Neural cell (in vitro differentiated cells): ENCODE results near the gene ATP1B1. TPM values are rescaled to one million over a fixed set of nuclear protein-coding genes. Genes with fewer than 3 reads are reported as not detected.

Source experiments
- H2AFZ ChIP-seq: fragments of 200-600, 300-800 bp; sonication (generic), shearing (Covaris generic); 2 replicates; pipeline ENCODE4 v1.6.0; 2014; ENCODE audit warnings: low read depth, mild to moderate bottlenecking, antibody characterized with exemption, low read length, moderate library complexity
- H3F3A ChIP-seq: fragments of 200-600 bp; shearing (Covaris generic); 2 replicates; pipeline ENCODE4 v1.6.1; 2016; ENCODE audit warnings: mild to moderate bottlenecking, moderate library complexity, mixed read lengths, antibody characterized with exemption, low read length; ENCODE audit not compliant: insufficient read depth, poor library complexity, severe bottlenecking
- H3K27ac ChIP-seq: fragments of 200-600, 300-800 bp; sonication (generic), shearing (Covaris generic); 2 replicates; pipeline ENCODE4 v1.5.1; 2014; ENCODE audit warnings: mild to moderate bottlenecking, low read length, moderate library complexity
- H3K27me3 ChIP-seq: fragments of 300-800, 200-600 bp; sonication (generic), shearing (Covaris generic); 2 replicates; pipeline ENCODE4 v1.6.0; 2014; ENCODE audit warnings: mild to moderate bottlenecking, low read depth, low read length, moderate library complexity; ENCODE audit not compliant: insufficient read depth
- H3K36me3 ChIP-seq: fragments of 300-800, 200-600 bp; sonication (generic), shearing (Covaris generic); 2 replicates; pipeline ENCODE4 v1.5.1; 2014; ENCODE audit warnings: mild to moderate bottlenecking, antibody characterized with exemption, low read length, moderate library complexity; ENCODE audit not compliant: insufficient read depth
- H3K4me2 ChIP-seq: fragments of 300-800, 200-600 bp; sonication (generic), shearing (Covaris generic); 2 replicates; pipeline ENCODE4 v1.6.0; 2014; ENCODE audit warnings: mild to moderate bottlenecking, low read length
- H3K4me3 ChIP-seq: fragments of 300-800, 200-600 bp; sonication (generic), shearing (Covaris generic); 2 replicates; pipeline ENCODE4 v1.5.1; 2014; ENCODE audit warnings: mild to moderate bottlenecking, low read length, moderate library complexity
- H3K79me2 ChIP-seq: fragments of 200-600 bp; shearing (Covaris generic); replicated peaks from 2 replicates; pipeline ENCODE4 v1.6.0; 2014; ENCODE audit warnings: mild to moderate bottlenecking, low read length, moderate library complexity; ENCODE audit not compliant: insufficient read depth
- H3K9ac ChIP-seq: fragments of 300-800, 200-600 bp; sonication (generic), shearing (Covaris generic); 2 replicates; pipeline ENCODE4 v1.6.1; 2016; ENCODE audit warnings: mild to moderate bottlenecking, low read length, mixed read lengths
- H3K9me2 ChIP-seq: fragments of 200-600 bp; shearing (Covaris generic); 2 replicates; pipeline ENCODE4 v1.6.1; 2016; ENCODE audit warnings: mild to moderate bottlenecking, low read length, mixed read lengths; ENCODE audit not compliant: insufficient read depth
- H3K9me3 ChIP-seq: fragments of 200-600, 300-800 bp; sonication (generic), shearing (Covaris generic); 2 replicates; pipeline ENCODE4 v1.6.1; 2016; ENCODE audit warnings: mild to moderate bottlenecking, mixed run types, low read length, moderate library complexity, mixed read lengths
- H4K20me1 ChIP-seq: fragments of 200-600 bp; shearing (Covaris generic); 2 replicates; pipeline ENCODE4 v1.6.1; 2016; ENCODE audit warnings: mild to moderate bottlenecking, mixed run types; ENCODE audit not compliant: insufficient read depth
- CTCF ChIP-seq: fragments of 450-650 bp; IDR thresholded peaks from 2 replicates; pipeline ENCODE4 v1.5.1; 2014; ENCODE audit warnings: antibody characterized with exemption, mild to moderate bottlenecking, moderate library complexity; ENCODE audit not compliant: poor library complexity, severe bottlenecking
- EP300 ChIP-seq: fragments of 450-650 bp; conservative IDR thresholded peaks from 2 replicates; pipeline ENCODE4 v1.6.1; 2014; ENCODE audit warnings: antibody characterized with exemption, mild to moderate bottlenecking, moderate library complexity; ENCODE audit not compliant: poor library complexity, severe bottlenecking
- EZH2 ChIP-seq: fragments of 200-600, 300-800 bp; shearing (Covaris generic), sonication (generic); IDR thresholded peaks from 2 replicates; pipeline ENCODE4 v1.6.1; 2014; ENCODE audit warnings: antibody characterized with exemption, low read length, borderline replicate concordance, mild to moderate bottlenecking; ENCODE audit not compliant: insufficient read depth, poor library complexity, severe bottlenecking
- MXI1 ChIP-seq: fragments of 450-650 bp; conservative IDR thresholded peaks from 2 replicates; pipeline ENCODE4 v1.6.1; 2014; ENCODE audit warnings: antibody characterized with exemption, mild to moderate bottlenecking; ENCODE audit not compliant: poor library complexity, severe bottlenecking
- POLR2AphosphoS5 ChIP-seq: IDR thresholded peaks from 2 replicates; pipeline ENCODE4 v1.6.1; 2012
- RAD21 ChIP-seq: fragments of 450-650 bp; conservative IDR thresholded peaks from 2 replicates; pipeline ENCODE4 v1.6.1; 2014; ENCODE audit warnings: antibody characterized with exemption, mild to moderate bottlenecking, moderate library complexity
- REST ChIP-seq: IDR thresholded peaks from 2 replicates; pipeline ENCODE4 v1.6.1; 2012; ENCODE audit warnings: borderline replicate concordance
- SMC3 ChIP-seq: fragments of 450-650 bp; conservative IDR thresholded peaks from 2 replicates; pipeline ENCODE4 v1.6.1; 2014; ENCODE audit warnings: antibody characterized with exemption, mild to moderate bottlenecking, moderate library complexity; ENCODE audit not compliant: poor library complexity
- TAF1 ChIP-seq: IDR thresholded peaks from 2 replicates; pipeline ENCODE4 v1.6.1; 2012; ENCODE audit warnings: low read depth
- polyA plus RNA-seq: library from polyadenylated mRNA; depleted of rRNA; stranded (reverse); fragments of >200 nt; gene quantifications from 2 replicates; pipeline ENCODE4 v1.2.3, GENCODE V29; 2014

The ATP1B1 gene
- polyA plus RNA-seq, 1 donor from 2014 or later: 114 TPM

- no peaks in the 10 kb centered on the region for H4K20me1 ChIP-seq
- H3K9ac ChIP-seq: no peak overlapping the region
- H3K27ac ChIP-seq: no peak overlapping the region
- no peaks in the 10 kb centered on the region for H3K9me3 ChIP-seq
- no peak overlapping the region for H2AFZ ChIP-seq
- H3K36me3 ChIP-seq: no peaks in the 10 kb centered on the region
- no peak overlapping the region for H3K4me3 ChIP-seq
- H3K79me2 ChIP-seq: no peaks in the 10 kb centered on the region
- H3K27me3 ChIP-seq: no peaks in the 10 kb centered on the region
- H3K4me2 ChIP-seq: no peak overlapping the region
- no peak for TF ChIP-seq POLR2AphosphoS5
- no peak for TF ChIP-seq EP300
- no peak for TF ChIP-seq SMC3
- no peak for TF ChIP-seq EZH2
- no peak for TF ChIP-seq RAD21
- TF ChIP-seq TAF1: no peak
- TF ChIP-seq REST: no peak
- no peak for TF ChIP-seq MXI1
- TF ChIP-seq CTCF: no peak
- H3F3A ChIP-seq: no peaks in the 10 kb centered on the region
- H3K9me2 ChIP-seq: no peaks in the 10 kb centered on the region
Observed at GRCh38 chr1:169100651-169101088, 5.8 kb upstream of the ATP1B1 start.

GRCh38 chr1:169102567-169102966 lies 3.9 kb upstream of the ATP1B1 start:
- Histone ChIP-seq H3K27me3 (no peaks in the 10 kb centered on the region), H3K4me2 (no peak overlapping the region), H4K20me1 (no peaks in the 10 kb centered on the region), H3K9ac (peak overlapping the region; percentile 18), H3K36me3 (no peaks in the 10 kb centered on the region), H3F3A (no peaks in the 10 kb centered on the region), H3K27ac (peak overlapping the region; percentile 15), H3K9me3 (no peaks in the 10 kb centered on the region), H3K4me3 (no peak overlapping the region), H3K9me2 (no peaks in the 10 kb centered on the region), H2AFZ (no peak overlapping the region), H3K79me2 (peaks cover 9% of the 10 kb centered on the region)
- TF ChIP-seq RAD21 (no peak), POLR2AphosphoS5 (no peak), EP300 (no peak), REST (no peak)
